Tibial artery (tissue), 4 donors: ENCODE results near the gene GALNT17.

ENCODE experiments used
- DNase-seq, 2 donors: peaks; one replicate each; pipeline ENCODE4 v3.0.0-alpha.2; 2019
- H3K27ac ChIP-seq, 2 donors: fragments of 200-600 bp; sonication (generic) in 1 of 2; 1 replicate in 1 of 2; 2 replicates in 1 of 2; pipeline ENCODE4 v1.5.1; 2018 to 2019; ENCODE audit warnings: mild to moderate bottlenecking in 1 of 2
- H3K27me3 ChIP-seq, 2 donors: fragments of 200-600 bp; sonication (generic) in 1 of 2; one replicate each; pipeline versions ENCODE4 v1.5.1 to v1.6.0; 2016 to 2019
- H3K36me3 ChIP-seq, 3 donors: fragments of 200-600 bp; sonication (generic) in 2 of 3; one replicate each; pipeline ENCODE4 v1.5.1; 2016 to 2019; ENCODE audit warnings: mild to moderate bottlenecking in 2 of 3
- H3K4me1 ChIP-seq, 4 donors: fragments of 200-600 bp; sonication (generic) in 2 of 4; 1 replicate in 3 of 4; 2 replicates in 1 of 4; pipeline ENCODE4 v1.5.1; 2016 to 2019
- H3K4me3 ChIP-seq, 2 donors: fragments of 200-600 bp; sonication (generic) in 1 of 2; 1 replicate in 1 of 2; 2 replicates in 1 of 2; pipeline ENCODE4 v1.5.1; 2018 to 2019; ENCODE audit warnings: mild to moderate bottlenecking in 2 of 2
- H3K9me3 ChIP-seq, 3 donors: fragments of 200-600 bp; sonication (generic) in 1 of 3; one replicate each; pipeline ENCODE4 v1.5.1; 2016 to 2019
- CTCF ChIP-seq, 2 experiments: fragments of 200-600 bp in 1 of 2; fragments of 450-650 bp in 1 of 2; IDR thresholded peaks; one replicate each; pipeline ENCODE4 v1.5.1; 2017 to 2019; ENCODE audit warnings: antibody characterized with exemption in 2 of 2, mild to moderate bottlenecking in 1 of 2, moderate library complexity in 1 of 2
- intact Hi-C: fragments of 100-400 bp; cut with DNase I; formaldehyde crosslinking; loops from one replicate; pipeline ENCODE4 v1.15.0; 2023; ENCODE audit warnings: low total_unique reads

Gene GALNT17

GRCh38 chr7:71186535-71187057 lies 54.7 kb downstream of the GALNT17 start:
- intact Hi-C loops, result no loop called here
- no peak for TF ChIP-seq CTCF (IDR thresholded peaks at IDR 0.05)
- H3K27me3 ChIP-seq, result no peaks in the 10 kb centered on the region
- no peak for DNase-seq
- H3K9me3 ChIP-seq, result peaks cover 0 to 6% (median 0%) of the 10 kb centered on the region in 3 donors
- H3K4me1 ChIP-seq, result peaks cover 0 to 9% (median 0%) of the 10 kb centered on the region in 4 donors
- H3K36me3 ChIP-seq, result no peaks in the 10 kb centered on the region
- no peak overlapping the region for H3K4me3 ChIP-seq
- no peak overlapping the region for H3K27ac ChIP-seq

- no peak overlapping the region for H3K27ac ChIP-seq
- no peak for TF ChIP-seq CTCF (IDR thresholded peaks at IDR 0.05)
- intact Hi-C loops, result no loop called here
- no peaks in the 10 kb centered on the region for H3K27me3 ChIP-seq
- H3K36me3 ChIP-seq, result no peaks in the 10 kb centered on the region
- peaks cover 0 to 6% (median 0%) of the 10 kb centered on the region in 3 donors for H3K9me3 ChIP-seq
- no peak for DNase-seq
- H3K4me1 ChIP-seq, result peaks cover 0 to under 1% (median 0%) of the 10 kb centered on the region in 4 donors
- no peak overlapping the region for H3K4me3 ChIP-seq
These were observed 59.8 kb downstream of the GALNT17 start for GRCh38 chr7:71191771-71192170.

DNA sequence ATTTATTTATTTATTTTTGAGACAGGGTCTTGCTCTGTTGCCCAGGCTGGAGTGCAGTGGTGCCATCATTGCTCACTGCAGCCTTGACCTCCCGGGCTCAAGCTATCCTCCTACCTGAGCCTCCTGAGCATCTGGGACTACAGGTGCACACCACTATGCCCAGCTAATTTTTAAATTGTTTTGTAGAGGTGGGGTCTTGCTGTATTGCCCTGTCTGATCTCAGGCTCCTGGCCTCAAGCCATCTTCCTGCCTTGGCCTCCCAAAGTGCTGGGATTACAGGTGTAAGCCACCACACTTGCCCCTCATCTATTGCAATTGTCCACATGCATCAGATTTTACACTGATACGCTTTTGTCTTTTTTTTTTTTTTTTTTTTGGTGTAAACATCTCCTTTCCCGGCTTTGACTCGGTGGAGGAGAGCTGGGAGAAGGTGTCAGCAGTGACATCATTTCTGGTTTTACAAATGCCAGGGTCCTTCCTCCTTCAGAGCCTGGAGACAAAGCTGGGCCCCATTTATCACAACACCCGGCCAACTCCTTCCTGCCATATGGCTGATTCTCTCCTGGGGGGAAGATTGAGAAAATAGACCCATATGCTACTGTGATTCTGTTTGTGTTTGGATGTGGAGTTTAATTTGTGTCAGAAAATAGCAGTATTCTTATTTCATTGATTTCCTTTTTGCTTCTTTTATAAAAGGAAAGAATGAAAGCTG lies 61.3 kb downstream of the GALNT17 start:
- Histone ChIP-seq H3K36me3 (no peaks in the 10 kb centered on the region), H3K9me3 (peaks cover 0 to 6% (median 0%) of the 10 kb centered on the region in 3 donors)
- intact Hi-C loops, result no loop called here

GRCh38 chr7:71198391-71198790 lies 66.4 kb downstream of the GALNT17 start:
- Histone ChIP-seq H3K27me3 (no peaks in the 10 kb centered on the region), H3K4me1 (peaks cover 0 to 28% (median 4%) of the 10 kb centered on the region in 4 donors), H3K36me3 (no peaks in the 10 kb centered on the region), H3K4me3 (peak overlapping the region; percentile 9 to 24), H3K9me3 (no peaks in the 10 kb centered on the region), H3K27ac (peak overlapping the region; percentile 51 to 75)
- no peak for DNase-seq
- intact Hi-C loops, result no loop called here
- no peak for TF ChIP-seq CTCF (IDR thresholded peaks at IDR 0.05)

More for the DNA sequence above, 61.3 kb downstream of the GALNT17 start:
- DNase-seq, result no peak
- TF ChIP-seq CTCF (IDR thresholded peaks at IDR 0.05), result no peak
- Histone ChIP-seq H3K4me3 (no peak overlapping the region), H3K27ac (no peak overlapping the region), H3K27me3 (no peaks in the 10 kb centered on the region), H3K4me1 (peaks cover 0 to 2% (median 0%) of the 10 kb centered on the region in 4 donors)

DNA sequence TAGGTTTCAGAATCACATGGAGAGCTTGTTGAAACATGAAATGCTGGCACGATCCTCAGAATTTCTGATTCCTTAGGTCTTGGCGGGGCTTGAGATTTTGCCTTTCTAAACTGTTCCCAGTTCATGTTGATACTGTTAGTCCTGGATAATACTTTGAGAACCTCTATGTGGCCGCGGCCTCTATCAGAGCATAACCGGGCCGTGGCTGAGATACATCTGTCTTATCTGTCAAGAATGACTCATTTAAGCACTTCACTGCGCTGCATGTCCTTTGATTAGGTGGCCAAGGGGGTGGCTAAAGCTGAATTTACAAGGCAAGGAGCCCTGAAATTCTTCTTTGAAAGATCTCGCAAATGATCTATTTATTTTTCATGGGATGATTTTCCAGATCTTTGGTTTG lies 66.9 kb downstream of the GALNT17 start:
- H3K4me1 ChIP-seq, result peaks cover 0 to 28% (median 4%) of the 10 kb centered on the region in 4 donors
- DNase-seq, result no peak
- peak overlapping the region; percentile 9 to 24 for H3K4me3 ChIP-seq
- intact Hi-C loops, result no loop called here
- H3K36me3 ChIP-seq, result no peaks in the 10 kb centered on the region
- H3K9me3 ChIP-seq, result no peaks in the 10 kb centered on the region
- no peak for TF ChIP-seq CTCF (IDR thresholded peaks at IDR 0.05)
- no peaks in the 10 kb centered on the region for H3K27me3 ChIP-seq
- H3K27ac ChIP-seq, result peak overlapping the region; percentile 51 to 75
